SK-N-SH treated with all-trans-retinoic acid at 6 μM for 48 hours (cell line): ENCODE results near the gene NUTM2D.
"Not testable (repeated sequence)": the region's sequence is repeated elsewhere in the genome, so short reads cannot be mapped to it uniquely, and the experiment has no call there.

Experiments used
- TCF4 ChIP-seq: fragments of 250-450 bp; sonication (Bioruptor Pico); IDR thresholded peaks from 2 replicates; pipeline ENCODE4 v1.8.0; 2021; ENCODE audit warnings: mild to moderate bottlenecking, moderate library complexity, borderline replicate concordance
- ZFP30 ChIP-seq: fragments of 450-650 bp; formaldehyde crosslinking; IDR thresholded peaks from 2 replicates; pipeline ENCODE4 v1.5.0; 2022; ENCODE audit warnings: mild to moderate bottlenecking, moderate library complexity

- not testable (repeated sequence) for TF ChIP-seq TCF4; ZFP30 (CRISPR knock-in tag)
Measured at GRCh38 chr10:87340411-87340810, 17.1 kb upstream of the NUTM2D start.
